Ishikawa (cell line): ENCODE measurements around the gene WDR64.

Experiments used
- CEBPB ChIP-seq: IDR thresholded peaks from 2 replicates; pipeline ENCODE4 v1.6.1; 2012
- CREB1 ChIP-seq: IDR thresholded peaks from 2 replicates; pipeline ENCODE4 v1.6.1; 2012; ENCODE audit warnings: low read depth
- EGR1 ChIP-seq: IDR thresholded peaks from 2 replicates; pipeline ENCODE4 v1.6.1; 2012
- EP300 ChIP-seq: IDR thresholded peaks from 2 replicates; pipeline ENCODE4 v1.6.1; 2012; ENCODE audit warnings: borderline replicate concordance
- FOXM1 ChIP-seq: IDR thresholded peaks from 2 replicates; pipeline ENCODE4 v1.6.1; 2012; ENCODE audit warnings: low read depth, borderline replicate concordance
- MAX ChIP-seq: IDR thresholded peaks from 2 replicates; pipeline ENCODE4 v1.6.1; 2012
- NFIC ChIP-seq: IDR thresholded peaks from 2 replicates; pipeline ENCODE4 v1.6.1; 2012
- RAD21 ChIP-seq: IDR thresholded peaks from 2 replicates; pipeline ENCODE4 v1.6.1; 2012; ENCODE audit warnings: low read depth
- REST ChIP-seq: IDR thresholded peaks from 2 replicates; pipeline ENCODE4 v1.6.1; 2012; ENCODE audit warnings: low read depth, mild to moderate bottlenecking
- TAF1 ChIP-seq: IDR thresholded peaks from 2 replicates; pipeline ENCODE4 v1.6.1; 2012; ENCODE audit warnings: low read depth, mild to moderate bottlenecking
- TCF12 ChIP-seq: IDR thresholded peaks from 2 replicates; pipeline ENCODE4 v1.6.1; 2012; ENCODE audit warnings: low read depth
- TEAD4 ChIP-seq: IDR thresholded peaks from 2 replicates; pipeline ENCODE4 v1.6.1; 2012
- USF1 ChIP-seq: IDR thresholded peaks from 2 replicates; pipeline ENCODE4 v1.6.1; 2012
- YY1 ChIP-seq: IDR thresholded peaks from 2 replicates; pipeline ENCODE4 v1.6.1; 2012; ENCODE audit warnings: low read depth
- ZBTB7A ChIP-seq: IDR thresholded peaks from 2 replicates; pipeline ENCODE4 v1.6.1; 2012; ENCODE audit warnings: low read depth

The WDR64 gene

GRCh38 chr1:241684108-241684507 is 32.0 kb downstream of the WDR64 start:
- TF ChIP-seq TEAD4 (no peak), TAF1 (no peak), CEBPB (no peak)

GRCh38 chr1:241688940-241689368 is 36.9 kb downstream of the WDR64 start:
- TF ChIP-seq USF1 (no peak), EGR1 (no peak), REST (no peak), YY1 (no peak), CREB1 (no peak), TCF12 (no peak), TEAD4 (no peak), RAD21 (no peak), CEBPB (no peak), NFIC (no peak), ZBTB7A (no peak), MAX (no peak), EP300 (no peak)

- TF ChIP-seq EP300 (no peak), YY1 (no peak), MAX (no peak), EGR1 (no peak), TAF1 (no peak), TCF12 (no peak), CEBPB (no peak), ZBTB7A (no peak), RAD21 (no peak), REST (no peak), USF1 (no peak)
These were observed 43.4 kb downstream of the WDR64 start for GRCh38 chr1:241695246-241696171.

- no peak for TF ChIP-seq FOXM1
- no peak for TF ChIP-seq MAX
- no peak for TF ChIP-seq TAF1
- TF ChIP-seq CEBPB = no peak
- no peak for TF ChIP-seq ZBTB7A
- no peak for TF ChIP-seq NFIC
- no peak for TF ChIP-seq RAD21
- TF ChIP-seq CREB1 = no peak
- TF ChIP-seq USF1 = no peak
- TF ChIP-seq REST = no peak
- no peak for TF ChIP-seq TEAD4
- no peak for TF ChIP-seq TCF12
- no peak for TF ChIP-seq EGR1
- no peak for TF ChIP-seq YY1
- no peak for TF ChIP-seq EP300
These were observed 44.2 kb downstream of the WDR64 start for GRCh38 chr1:241696172-241696814.
